ENCODE data around the gene ANKS1B.

ANKS1B gene

DNA sequence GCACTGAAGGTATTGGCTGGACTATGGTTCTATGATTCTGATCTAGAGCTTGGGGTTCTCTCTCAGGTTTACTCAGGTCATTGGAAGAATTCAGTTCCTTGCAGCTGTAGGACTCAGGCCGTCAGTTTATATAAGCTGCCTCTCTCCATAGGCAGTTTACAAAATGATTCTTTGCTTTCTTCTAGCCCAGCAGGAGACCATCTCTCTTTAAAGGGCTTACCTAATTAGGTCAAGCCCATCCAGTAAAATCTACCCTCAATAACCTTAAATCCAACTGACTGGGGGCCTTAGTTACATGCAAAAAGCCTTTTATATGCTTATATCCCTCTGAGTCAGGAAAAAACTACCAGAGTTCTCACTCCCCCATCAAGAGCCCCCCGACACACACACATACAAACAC is 417.7 kb downstream of the ANKS1B start:
- DNase-seq (ENCODE audit: low read depth) = no peak

DNA sequence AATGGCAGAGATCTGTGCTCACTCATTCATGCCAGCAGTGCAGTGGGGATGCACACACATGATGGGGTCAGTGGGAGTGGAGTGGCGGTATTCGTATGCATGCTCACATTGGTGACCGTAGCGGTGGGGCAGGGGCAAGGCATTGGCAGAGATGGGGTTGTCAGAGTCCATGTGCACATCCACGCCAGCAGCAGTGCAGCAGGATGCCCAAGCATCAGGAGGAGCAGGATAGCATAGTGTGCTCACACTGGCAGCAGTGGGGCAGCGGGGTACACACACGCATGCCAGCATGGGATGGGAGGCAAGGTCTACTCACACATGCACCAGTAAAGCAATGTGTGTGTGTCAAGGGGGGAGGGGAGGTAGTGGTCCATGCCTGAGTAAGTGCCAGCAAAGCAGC is 426.6 kb downstream of the ANKS1B start:
- no peak for DNase-seq (ENCODE audit: low read depth)

DNA sequence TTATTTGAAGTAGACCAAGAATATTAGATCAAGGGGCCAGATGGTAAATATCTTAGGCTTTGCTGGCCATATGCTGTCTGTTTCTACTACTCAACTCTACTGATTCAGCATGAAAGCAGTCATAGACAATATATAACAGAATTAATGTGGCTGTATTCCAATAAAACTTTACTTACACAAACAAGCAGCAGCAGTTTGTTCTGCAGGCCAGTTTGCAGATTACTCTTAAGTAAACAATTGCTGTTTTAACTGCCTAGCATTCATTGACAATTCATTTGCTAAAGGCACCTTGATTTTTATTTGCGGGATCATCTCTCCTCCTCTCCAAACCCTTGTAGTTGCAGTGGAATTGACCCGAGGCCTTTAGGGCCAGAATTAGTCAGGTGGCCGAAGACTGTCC is 431.3 kb downstream of the ANKS1B start:
- no peak for DNase-seq (ENCODE audit: low read depth)

DNA sequence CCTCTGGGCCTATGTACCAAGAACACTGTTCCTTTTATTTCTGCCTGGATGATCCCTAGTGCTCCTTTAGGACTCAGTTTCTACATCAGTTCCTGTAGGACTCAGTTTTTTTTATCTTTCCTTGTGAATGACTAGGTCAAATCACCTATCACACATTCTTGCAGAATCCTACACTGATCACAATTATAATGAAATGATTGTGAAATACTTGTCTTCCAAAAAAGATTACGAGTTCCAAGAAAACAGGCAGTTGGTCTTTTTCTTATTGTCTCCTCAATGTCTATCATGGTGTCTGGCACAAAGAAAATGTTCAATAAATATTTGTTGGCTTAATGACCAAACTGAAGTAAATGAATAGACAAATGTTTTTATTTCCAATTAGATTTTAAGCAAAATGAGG is 432.7 kb downstream of the ANKS1B start:
- DNase-seq (ENCODE audit: low read depth) = no peak

DNA sequence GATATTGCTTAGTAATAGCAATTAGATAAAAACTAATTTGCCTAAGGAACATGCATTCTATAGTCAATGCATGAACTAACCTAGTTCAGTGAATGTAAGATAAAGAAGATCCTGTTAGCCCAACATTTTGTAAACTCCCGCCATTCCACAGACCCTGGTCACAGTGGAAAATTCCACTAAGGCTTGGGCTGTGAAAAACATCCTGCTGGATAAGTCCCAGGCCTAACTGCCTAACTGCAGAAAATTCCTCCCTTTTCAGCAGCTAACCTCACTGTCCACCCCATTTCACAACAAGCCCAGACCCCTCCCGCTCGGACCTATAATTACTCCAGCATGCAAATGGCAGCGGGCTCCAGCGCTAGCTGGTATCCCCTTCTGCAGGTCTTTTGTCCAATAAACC is 435.1 kb downstream of the ANKS1B start:
- no peak for DNase-seq (ENCODE audit: low read depth)

DNA sequence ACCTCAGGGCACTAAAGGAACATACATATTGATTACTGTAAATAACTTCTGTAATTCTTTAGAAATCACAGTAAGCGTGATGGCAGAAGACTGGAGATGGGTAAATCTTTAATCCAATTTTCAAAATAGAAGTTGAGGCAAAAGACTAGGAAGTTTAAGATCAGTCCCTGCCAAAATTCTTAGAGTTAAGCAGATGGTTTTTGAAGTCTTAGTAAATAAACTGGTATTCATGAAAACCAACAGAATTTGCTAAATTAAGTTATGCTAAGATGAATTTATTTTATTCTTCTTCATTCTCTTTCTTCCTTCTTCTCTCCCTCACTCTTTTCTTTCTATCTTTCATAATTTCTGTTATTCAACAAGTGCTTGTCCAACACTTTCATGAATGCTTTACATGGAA is 435.5 kb downstream of the ANKS1B start:
- no peak for DNase-seq (ENCODE audit: low read depth)

DNA sequence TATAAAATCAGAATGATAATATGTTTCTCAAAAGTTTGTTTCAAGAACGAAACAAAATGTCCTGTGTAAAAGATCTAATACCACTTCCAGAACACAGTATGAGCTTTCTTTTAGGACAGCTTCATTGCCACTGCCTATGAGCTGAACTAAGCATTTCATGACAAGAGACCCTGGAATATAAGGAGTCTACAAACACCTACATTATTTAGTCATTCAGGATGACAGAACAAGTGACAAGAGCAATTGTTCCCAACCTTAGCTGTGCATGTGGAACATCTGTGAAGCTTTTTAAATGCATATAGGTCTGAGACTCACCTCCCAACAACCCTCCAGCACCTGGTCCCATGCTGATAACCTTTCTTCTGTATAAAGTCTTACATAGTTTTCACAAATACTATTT is 440.3 kb downstream of the ANKS1B start:
- no peak for DNase-seq (ENCODE audit: low read depth)

DNA sequence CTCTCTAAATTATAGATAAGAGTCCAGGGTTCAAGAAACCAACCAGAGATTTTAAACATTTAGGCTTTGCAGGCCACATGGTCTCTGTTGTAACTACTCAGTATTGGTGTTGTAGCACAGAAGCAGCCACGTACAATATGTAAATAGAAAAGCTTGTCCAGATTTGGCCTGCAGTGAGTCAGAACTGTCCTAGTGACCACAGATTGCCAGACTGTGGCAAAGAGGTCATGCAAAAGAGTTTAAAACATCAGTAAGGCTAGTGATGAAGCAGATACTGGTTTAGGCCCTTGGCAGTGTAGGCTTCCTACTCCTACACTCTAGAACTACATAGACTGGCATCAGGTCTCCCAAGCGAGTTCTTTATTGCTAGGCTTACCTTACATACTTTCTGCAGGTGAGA is 454.8 kb downstream of the ANKS1B start:
- no peak for DNase-seq (ENCODE audit: low read depth)

DNA sequence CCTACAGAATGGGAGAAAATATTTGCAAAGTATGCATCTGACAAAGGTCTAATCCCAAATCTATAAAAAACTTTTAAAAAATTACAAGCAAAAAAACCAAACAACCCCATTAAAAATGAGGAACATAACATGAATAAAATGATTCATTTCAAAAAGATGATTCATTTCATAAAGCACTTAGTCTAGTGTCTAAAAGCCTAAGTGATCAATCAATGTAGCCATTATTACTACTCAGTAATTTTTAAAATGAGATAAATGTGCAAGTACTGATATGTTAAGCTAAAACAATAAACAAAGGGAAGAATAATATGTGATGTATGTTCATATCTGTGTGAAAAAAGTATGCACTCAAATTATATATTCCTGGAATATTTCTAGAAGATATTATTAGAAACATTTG is 456.3 kb downstream of the ANKS1B start:
- no peak for DNase-seq (ENCODE audit: low read depth)

DNA sequence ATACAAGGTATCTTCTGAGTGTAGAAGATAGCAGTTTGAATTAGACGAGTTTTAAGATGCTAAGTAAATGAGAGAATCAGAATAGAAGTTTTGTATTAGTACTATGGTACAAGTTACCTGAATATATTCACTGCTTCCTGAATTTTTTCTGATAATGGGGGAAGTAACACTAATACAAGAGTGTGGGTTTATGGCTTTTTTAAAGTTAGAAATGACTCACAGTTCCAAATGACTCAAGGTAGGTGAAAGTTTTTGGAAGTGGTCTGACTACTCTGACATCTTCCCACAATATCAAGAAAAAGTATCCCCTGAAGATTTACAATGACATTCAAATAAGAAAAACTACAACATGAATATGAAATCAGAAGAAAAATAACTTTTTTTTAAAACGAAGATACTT is 460.9 kb downstream of the ANKS1B start:
- no peak for DNase-seq (ENCODE audit: low read depth)

DNA sequence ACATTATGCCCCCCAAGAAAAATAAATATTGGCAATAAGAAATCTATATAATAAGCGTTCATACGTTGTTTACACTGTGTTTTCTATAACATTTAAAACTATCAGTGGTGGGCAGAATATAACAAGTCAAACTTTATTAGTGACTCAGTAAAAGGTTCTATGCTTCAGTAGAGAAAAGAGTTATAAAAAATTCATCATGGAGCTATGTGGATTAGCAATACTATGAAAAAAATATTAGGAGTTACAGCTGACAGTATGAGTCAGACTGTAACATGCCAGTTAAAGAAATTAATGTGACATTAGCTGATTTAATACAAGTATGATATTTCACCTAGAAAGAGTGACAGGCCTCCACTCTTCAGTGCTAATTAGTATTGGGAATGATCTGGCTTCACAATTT is 462.3 kb downstream of the ANKS1B start:
- DNase-seq (ENCODE audit: low read depth) = no peak

DNA sequence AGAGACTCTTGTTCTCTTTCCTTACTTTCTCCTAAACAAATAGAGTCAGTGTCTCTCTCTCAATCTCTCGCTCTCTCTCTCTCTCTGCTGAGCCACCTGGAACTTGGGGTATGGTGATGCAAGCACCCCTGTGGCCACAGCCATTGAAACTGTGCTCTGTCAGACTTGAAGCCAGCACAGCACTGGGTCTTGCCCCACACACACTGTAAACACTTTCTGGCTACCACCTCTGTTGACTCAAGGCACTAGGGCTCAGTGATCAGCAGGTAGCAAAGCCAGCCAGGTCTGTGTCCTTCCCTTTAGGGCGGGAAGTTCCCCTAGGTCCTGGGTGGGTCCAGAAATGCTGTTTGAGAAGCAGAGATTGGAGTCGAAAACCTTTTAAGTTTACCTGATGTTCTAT is 463.1 kb downstream of the ANKS1B start:
- DNase-seq (ENCODE audit: low read depth) = no peak

DNA sequence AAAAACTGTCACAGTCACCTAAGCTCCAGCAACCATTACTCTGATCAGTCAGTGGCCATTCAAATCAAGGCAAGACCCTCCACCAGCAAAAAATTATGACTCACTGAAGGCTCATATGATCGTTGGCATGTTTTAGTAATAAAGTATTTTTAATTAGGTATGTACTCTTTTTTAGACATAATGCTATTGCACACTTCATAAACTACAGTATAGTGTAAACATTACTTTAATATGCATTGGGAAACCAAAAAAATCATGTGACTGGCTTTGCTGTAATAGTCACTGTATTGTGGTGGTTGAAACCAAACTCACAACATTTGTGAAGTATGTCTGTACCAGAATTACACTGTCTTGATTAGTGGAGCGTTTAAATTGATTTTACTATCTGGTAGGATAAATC is 471.7 kb downstream of the ANKS1B start:
- DNase-seq (ENCODE audit: low read depth) = no peak

DNA sequence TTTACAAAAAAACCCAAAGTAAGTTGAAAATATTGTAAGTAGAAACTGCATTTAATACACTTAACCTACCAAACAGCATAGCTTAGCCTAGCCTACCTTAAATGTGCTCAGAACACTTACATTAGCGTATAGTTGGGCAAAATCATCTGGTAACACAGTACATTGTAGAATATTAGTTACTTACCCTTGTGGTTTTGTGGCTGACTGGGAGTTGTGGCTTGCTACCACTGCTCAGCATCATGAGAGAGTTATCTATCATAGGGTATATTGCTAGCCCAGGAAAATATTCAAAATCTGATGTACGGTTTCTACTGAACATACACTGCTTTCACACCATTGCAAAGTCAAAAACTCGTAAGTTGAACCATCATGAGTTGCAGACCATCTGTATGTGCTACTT is 478.9 kb downstream of the ANKS1B start:
- no peak for DNase-seq (ENCODE audit: low read depth)

DNA sequence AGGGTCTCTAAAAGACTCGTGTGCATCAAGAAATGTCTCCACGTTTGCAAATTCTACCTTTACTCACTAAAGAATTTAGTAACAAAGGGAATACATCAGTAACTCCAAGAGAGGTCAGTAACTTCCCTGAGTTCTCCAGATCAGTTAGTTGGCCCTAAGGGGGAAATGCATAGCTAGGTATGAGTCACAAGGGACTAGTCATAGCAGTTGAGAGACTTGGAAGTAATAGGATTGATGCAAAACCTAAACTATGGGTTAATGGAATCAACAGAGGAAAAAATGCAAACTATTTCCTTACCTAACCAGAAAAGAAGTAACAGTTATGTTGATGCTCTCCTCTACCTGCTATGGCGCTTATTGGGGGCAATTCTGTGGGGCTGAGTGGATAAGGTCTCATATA is 486.0 kb downstream of the ANKS1B start:
- DNase-seq (ENCODE audit: low read depth) = no peak

DNA sequence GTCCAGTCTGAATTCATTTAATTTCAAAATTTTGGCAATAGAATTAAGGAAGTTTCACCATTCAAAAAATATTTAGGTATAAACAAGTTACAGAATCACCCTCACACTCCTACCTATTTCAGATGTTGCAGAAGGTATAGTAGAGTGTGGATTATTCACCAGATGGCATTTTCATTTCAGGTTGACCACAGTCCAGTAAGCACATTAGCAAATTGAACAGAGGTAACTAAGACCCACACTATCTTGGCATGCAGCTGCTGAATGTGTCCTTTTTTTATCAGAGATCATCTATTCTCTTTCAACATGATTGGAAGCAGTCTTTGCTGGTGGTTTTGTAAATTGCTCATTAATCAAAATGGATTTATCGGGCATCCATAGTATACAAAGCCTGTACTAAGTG is 488.9 kb downstream of the ANKS1B start:
- no peak for DNase-seq (ENCODE audit: low read depth)

DNA sequence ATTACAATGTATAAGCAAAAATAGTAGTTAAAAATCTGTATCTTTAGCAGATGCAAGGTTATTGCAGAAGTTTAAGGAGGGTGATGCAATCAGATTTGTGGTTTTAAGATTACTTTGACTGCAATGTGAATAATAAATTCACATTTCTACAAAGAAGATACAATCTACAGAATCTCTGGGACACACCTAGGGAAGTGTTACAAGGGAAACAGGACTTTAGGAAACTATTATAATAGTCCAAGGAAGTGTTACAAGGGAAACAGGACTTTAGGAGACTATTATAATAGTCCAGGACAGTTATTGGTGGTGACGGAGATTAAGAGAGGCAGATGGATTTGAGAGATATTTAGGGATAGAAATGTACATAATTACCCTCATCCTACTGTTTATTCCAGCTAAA is 491.5 kb downstream of the ANKS1B start:
- no peak for DNase-seq (ENCODE audit: low read depth)

DNA sequence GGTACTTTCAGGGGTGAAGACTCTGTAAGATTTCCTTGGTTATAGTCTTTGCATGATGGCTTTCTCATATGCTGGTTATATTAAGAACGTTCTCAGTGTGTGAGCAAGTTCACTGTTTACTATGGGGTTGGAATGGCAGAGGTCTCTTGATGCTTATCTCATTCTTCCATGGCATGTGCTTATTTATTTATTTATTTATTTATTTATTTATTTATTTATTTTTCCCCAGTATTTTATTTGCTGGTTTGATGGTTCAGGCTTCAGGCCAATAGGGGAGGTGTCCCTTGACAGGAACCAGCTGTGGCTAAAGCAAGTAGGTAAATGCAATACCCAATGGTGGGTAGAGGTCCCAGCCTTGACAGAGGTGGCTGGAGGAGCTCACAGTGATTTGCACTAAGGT is 498.5 kb downstream of the ANKS1B start:
- DNase-seq (ENCODE audit: low read depth) = no peak

DNA sequence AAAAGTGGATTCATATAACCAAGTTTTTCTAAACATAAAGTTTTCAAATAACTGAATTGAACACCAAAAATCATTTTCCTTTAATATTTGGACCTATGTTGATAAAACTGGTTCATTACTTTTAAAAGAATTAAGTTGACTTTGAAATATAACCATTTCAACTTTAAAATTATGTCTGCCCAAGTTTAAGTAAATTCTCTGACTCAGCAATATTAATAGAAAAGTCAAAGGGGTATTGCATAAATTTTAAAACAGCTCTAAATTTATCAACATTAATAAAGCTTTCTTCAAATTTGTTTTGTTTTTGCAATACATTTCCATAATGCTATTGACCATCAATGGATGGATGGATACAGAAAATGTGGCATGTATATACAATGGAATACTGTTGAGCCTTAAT is 505.6 kb downstream of the ANKS1B start:
- DNase-seq (ENCODE audit: low read depth) = no peak

DNA sequence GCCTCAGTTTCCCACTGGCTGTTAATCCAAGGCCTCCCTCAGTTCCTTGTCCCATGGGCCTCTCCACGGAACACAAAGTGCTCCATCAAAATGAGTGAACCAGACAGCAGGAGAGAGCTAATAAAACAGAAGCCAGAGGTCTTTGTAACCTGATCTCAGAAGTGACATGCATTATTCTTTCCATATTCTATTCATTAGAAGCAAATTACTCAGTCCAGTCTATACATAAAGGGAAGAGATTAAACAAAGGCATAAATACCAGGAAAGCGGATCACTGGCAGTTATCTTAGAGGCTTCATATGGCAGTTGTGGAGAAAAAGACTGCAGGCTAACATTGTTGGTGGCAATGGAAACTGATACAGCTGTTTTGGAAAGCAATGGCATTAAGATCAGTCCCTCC is 507.8 kb downstream of the ANKS1B start:
- DNase-seq (ENCODE audit: low read depth) = no peak

DNA sequence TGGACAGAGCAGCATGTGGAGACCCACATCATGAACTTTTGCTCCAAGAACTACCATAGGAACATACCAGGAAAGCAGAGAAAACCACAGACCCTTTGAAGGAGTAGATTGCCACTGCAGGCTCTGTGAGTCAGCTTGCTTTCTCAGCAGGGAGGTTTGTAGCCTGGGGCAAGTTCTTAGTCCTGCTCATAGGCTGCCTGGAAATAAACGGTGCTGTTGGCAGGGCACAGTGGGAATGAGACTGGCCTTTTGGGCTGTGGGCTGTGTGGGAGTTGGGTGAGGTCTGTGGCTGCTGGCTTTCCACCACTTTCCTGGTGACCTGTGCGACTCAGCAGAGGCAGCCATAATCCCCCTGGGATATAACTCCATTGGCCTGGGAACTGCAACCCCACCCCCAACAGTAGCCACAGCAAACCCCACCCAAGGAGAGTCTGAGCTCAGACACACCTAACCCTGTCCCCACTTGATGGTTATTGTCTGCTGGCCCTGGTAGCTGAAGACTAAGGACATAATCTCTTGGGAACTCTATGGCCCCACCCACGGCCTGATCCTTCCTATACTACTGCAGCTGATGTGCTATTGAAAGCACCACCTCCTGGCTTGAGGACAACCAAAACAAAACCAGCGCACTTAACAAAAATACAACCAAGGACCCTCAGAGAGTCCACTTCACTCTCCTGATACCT is 529.2 kb downstream of the ANKS1B start:
- no peak for DNase-seq (ENCODE audit: low read depth)

DNA sequence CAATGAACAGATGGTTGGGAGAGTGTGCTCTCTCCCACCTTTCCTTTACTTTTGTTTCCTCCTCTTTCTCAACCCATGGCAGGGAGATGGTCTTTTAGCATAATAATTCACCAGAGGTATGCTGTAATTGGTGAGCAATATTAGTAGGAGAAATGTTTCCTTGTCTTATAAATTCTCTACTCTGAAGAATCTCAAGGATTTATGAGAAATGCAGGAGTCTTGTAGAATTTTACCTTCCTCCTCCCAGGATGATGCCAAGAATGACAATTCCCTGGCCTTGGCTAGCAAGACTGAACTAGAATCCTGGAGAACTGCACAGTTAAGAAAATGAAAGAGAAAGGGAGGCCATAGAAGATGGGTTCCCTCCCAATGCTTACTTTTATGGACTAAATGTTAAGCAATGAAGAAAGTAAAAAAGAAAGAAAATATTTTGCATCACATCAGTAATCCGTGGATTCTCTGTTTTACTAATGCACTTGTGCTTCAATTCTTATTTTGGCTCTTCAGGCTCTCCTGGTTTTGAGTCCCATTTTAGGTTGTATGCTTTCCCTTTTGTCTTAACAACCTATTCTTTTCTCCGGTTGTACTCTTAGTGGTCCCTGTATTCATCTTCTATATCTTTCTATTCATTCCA is 530.1 kb downstream of the ANKS1B start:
- DNase-seq (ENCODE audit: low read depth) = no peak

DNA sequence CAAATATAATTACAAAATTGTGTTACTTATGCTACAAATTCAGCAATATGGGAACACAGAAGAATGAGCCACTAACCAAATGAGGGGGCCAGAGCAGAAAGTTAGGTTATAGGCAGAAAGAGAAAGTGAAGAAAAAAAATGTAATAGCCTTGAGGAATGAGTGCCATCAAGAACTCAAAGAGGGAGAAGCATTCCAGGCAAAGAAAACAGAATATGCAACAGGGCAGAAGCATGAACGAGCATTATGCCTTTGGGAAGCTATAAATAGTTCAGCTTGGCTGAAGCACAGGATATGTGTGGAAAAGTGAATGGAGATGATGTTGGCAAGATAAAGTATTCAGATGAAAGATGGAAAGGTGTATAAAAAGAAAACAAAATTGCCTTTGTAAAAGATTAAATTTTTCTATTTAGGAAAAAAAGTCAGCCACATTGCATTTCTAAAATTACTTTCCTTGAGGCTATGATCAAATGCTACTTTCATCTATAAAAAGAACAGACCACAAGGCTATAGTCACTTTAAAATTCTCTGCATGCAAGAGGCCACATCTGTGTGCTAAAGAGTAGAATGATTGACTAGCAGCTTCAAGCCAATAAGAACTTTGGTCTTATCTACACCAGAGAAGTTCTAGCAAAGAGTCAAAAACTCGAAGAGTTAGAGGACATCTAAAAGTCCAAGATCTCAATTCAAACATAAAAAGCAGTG is 530.7 kb downstream of the ANKS1B start:
- no peak for DNase-seq (ENCODE audit: low read depth)
